ENCODE measurements around the gene NEO1.

- TF ChIP-seq, protein P1, sequence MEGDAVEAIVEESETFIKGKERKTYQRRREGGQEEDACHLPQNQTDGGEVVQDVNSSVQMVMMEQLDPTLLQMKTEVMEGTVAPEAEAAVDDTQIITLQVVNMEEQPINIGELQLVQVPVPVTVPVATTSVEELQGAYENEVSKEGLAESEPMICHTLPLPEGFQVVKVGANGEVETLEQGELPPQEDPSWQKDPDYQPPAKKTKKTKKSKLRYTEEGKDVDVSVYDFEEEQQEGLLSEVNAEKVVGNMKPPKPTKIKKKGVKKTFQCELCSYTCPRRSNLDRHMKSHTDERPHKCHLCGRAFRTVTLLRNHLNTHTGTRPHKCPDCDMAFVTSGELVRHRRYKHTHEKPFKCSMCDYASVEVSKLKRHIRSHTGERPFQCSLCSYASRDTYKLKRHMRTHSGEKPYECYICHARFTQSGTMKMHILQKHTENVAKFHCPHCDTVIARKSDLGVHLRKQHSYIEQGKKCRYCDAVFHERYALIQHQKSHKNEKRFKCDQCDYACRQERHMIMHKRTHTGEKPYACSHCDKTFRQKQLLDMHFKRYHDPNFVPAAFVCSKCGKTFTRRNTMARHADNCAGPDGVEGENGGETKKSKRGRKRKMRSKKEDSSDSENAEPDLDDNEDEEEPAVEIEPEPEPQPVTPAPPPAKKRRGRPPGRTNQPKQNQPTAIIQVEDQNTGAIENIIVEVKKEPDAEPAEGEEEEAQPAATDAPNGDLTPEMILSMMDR (IDR thresholded peaks at IDR 0.05): no peak
- TF ChIP-seq POLR2A (IDR thresholded peaks at IDR 0.05): no peak
Observed at GRCh38 chr15:73078291-73078690, 26.0 kb downstream of the NEO1 start.
